Stimulated activated CD8-positive, alpha-beta memory T cell treated with anti-CD3 and anti-CD28 coated beads, Interleukin-15, amount 100 ng/mL, for 48 hours (primary cell): ENCODE data around the gene TK1.
A peak's percentile ranks its signal among the peaks of the same experiment; 100 is the strongest.

Experiments used
- DNase-seq, 2 donors: peaks; one replicate each; pipeline ENCODE4 v3.0.0-alpha.2; 2020; ENCODE audit warnings: low read depth in 2 of 2

Gene TK1

GRCh38 chr17:78133971-78134898 lies 52.6 kb downstream of the TK1 start:
- DNase-seq = peak; percentile 53 to 56

DNA sequence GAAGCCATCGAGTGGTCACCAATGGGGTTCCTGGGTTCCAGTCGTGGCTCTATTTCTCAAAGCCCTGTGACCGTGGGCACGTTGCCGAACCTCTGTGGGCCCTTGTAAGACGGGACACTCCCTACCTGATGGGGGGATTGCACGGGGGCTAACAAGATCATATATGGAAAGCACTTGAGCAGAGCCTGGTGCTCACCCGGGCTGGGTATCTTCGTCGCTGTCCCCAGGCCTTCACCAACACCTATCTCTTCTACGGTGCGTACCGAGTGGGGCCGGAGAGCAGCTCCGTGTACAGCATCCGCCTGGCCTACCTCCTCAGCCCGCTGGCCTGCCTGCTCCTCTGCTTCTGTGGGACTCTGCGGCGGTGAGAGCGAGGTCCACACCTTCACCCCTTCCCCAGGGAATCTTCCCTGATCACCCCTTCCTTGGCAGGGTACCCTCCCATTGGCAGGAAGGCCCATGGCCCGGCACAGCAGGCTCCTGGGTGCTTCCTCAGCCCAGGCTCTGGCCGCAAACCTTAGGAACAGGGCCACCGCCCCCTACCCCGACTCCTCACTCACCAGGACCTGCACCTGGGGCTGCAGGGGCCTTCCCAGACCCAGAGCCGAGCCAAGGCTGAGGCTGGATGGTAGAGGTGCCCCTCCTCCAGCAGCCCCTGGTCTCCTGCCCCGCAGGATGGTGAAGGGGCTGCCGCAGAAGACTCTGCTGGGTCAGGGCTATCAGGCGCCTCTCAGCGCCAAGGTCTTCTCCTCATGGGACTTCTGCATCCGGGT lies 53.5 kb downstream of the TK1 start:
- no peak for DNase-seq

DNA sequence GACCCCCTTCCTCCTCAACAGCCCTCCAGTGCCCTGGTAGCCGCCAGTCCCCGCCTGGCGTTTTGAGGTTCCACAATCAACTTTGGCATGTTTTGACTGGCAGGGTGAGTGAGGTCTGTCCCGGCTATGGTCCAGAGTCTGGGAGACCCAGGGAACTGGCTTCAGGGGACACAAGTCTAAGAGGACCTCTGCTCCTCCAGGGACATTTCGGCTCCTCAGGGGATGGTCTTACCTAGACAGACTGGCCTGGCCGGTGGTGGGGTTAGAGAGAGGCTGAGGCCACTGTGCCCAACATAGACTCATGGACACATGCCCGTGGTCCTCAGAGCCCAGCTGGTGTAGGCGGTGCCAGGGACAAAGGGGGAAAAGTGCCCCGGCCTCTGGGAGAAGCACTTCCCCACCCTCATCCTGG lies 54.1 kb downstream of the TK1 start:
- DNase-seq = no peak

DNA sequence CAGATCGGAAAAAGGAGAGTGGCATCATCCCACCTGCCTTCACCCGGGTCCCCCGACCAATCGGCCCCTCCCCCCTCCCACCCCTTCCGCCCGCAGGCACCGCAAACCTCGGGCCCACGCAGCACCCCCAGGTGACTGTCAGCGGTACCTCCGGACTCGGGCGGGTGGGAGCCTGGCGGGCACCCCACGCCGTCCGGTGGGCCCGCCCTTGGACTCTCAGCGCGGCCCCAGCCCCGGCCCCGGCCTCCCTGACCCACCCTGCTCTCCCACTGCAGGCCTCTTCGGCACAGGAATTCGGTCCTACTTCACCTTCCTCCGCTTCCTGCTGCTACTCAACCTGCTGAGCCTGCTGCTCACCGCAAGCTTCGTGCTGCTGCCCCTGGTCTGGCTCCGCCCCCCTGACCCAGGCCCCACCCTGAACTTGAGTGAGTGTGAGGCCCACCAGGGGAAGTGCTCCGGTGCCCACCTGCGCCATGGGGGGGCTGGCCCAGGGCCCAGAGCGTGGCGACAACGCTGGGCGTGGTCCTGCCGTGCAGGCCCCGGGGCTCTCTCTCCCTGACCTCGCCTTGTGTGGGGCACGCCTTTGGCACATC lies 54.7 kb downstream of the TK1 start:
- DNase-seq = peak; percentile 69 to 71

DNA sequence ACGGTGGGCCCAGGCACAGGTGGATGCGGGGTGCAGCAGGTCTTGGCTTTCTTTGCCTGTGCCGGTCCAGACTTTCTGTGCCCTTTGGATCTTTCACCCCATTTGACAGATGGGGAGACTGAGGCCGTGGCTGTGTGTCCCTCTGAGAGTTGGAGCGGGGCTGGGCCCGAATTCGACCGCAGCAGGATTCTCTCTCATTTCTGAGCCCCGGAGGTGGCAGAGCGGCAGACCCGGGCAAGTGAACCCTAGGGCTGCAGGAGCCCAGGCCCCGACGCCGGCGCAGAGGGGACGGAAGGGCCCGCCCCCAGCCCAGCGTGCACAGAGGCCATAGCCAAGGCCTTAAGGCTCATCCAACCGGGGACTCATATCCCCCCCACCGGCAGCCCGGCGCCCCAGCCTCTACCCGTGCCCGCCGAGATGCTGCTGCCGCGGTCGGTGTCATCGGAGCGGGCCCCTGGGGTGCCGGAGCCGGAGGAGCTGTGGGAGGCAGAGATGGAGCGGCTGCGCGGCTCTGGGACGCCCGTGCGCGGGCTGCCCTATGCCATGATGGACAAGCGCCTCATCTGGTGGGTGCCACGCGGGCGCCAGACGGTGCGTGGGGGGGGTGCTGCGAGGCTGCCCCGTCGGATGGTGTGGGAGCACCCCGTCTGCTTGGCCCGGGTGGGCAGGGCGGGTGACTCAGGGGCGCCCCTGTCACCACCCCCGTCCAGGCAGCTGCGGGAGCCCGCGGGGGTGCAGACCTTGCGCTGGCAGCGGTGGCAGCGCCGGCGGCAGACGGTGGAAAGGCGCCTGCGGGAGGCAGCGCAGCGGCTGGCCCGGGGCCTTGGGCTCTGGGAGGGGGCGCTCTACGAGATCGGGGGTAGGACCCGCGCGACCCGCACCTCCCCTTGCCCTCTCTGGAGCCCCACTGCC lies 55.4 kb downstream of the TK1 start:
- DNase-seq = peak; percentile 48 to 54

DNA sequence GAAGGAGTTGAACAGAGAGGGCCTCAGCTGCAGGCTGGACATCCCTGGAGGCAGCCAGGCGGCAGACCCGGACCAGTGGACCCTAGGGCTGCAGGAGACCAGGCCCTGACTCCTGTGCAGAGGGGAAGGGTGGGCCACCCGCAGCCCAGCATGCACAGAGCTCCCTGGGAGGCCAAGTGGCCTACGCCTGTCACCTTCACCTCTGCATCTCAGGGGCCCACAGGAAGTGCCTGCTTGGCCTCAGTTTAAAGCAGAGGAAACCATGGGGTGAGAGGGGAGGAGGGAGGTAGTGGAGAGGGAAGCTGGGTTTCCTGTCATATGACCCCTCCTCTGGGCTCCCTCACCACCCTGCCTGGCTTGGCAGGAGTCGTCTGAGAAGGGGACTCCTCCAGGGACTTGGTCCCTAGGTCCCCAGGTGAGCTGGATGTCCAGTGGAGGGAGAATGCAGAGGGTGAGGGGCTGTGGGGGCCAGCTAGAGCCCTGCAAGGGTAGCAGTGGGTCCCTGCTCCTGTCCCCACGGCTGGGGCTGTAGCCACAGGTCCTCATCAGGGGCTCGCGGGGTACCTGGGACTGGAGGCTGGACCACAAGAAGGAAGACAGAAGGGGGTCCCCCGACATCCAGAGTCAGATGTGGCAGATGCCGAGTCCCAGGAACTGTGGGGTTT lies 56.3 kb downstream of the TK1 start, which contains the start of gene TMC8:
Gene TMC8 (plus strand): TSS at position 335 of the 665 bp plus-strand sequence. CDS start 818 bp downstream, outside the sequence.
- peak; percentile 62 to 73 for DNase-seq

DNA sequence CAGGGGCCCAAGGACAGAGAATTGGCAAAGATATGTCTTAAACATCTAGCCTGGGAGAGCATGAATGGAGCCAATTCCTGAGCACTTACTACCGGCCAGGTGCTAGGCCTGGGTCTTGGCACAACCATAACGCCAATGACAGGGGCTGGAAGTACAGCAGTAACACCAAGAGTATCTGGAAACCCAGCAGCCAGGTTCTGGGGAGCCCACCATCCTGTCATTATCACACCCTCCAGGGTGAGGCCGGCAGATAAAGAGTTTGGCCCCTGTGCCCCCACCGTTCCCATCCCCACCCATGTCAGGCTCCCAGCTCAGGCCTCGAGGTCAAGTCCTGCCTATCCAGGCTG lies 56.8 kb downstream of the TK1 start:
- no peak for DNase-seq

DNA sequence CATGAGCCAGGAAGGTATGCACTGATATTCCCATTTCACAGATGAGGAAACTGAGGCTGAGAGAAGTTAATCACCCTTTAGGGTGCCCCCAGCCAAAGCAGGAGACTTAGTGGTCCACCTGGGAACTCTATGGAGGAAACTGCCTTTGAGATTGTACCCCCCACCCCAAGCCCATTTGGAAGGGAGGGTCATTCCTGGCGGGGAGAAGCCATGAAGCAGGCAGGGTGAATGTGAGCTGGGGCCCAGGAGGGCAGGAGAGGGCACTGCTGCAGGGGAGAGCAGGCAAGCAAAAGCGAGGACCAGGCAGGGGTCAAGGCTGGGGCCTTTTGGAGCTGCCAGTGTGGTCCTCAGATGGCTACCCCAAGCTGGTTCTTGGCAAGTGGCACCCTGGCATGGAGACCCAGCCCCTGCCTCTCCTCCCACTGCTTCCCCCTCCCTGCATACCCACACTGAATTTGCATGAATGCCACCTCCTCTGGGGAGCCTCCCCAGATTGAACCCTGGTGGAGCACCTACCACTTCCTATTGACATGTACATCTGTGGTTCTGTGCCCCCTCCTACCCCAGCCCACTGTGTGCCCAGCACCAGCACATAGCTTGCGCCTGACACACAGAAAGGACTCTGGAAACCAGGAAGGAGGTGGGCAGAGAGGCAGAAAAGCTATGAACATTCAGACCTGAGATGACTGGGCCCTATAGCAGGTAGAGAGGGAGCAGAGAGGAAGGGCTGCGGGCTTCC lies 57.3 kb downstream of the TK1 start:
- no peak for DNase-seq

DNA sequence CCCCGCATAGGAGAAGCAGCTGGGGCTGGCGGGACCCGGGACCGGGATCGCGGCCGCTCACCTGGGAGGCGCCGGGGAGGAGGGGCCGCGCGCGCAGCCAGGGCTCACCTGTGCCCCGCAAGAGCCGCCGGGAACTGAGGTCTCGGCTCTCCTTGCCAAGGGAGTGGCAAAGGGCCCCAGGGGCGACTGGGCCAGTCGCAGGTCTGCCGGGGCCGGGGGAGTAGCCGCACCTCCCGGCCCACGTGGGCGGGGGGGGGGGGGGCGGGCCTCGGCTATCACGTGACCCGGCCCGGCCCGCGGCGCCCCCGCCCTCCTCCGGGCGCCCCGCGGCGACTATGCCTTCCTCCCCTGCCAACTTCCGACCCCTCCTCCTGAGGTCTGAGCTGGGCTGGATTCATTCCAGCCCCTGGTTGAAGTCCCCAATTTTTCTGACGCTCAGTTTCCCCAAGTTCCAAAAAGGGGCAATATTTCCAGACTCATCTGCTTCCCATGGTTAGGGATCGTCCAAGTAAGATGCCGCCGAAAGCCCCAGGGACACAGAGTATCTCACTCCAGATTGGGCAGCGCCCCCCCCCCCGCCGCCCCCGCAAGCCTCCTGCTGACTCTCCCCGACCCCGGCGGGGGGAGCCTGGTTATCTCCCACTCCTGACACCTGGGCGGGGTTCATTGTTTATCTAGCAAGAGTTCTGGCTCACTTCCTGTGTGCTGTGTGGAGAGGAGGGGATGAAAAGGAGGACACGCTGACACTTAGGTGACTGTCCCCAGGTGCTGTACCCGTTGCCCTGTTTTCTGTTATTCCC lies 58.1 kb downstream of the TK1 start, which contains the start of gene TMC6:
Gene TMC6 (minus strand): TSS at position 205 of the 800 bp plus-strand sequence. CDS start 1,923 bp downstream, outside the sequence.
- DNase-seq = peak in 1 of 2 donors; percentile 50

- DNase-seq = no peak
Measured at GRCh38 chr17:78127888-78128550, 58.8 kb downstream of the TK1 start.

GRCh38 chr17:78127239-78127887 lies 59.5 kb downstream of the TK1 start:
- peak; percentile 52 to 67 for DNase-seq

DNA sequence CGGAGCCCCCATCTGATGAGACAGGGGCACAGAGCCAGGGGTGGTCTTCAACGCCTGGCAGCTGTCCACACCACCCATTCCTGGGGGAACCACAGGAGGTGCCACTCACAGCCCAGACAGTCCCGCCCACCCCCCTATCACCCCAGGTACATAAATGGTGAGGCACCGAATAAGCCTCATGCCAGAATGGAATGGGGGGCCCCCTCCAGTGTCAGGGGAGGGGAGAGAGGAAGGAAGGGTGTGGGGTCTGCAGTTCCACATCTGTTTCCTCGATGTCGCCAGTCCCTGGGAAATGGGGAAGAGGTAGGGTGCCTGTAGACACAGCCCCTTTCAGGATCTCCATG lies 60.0 kb downstream of the TK1 start:
- no peak for DNase-seq

DNA sequence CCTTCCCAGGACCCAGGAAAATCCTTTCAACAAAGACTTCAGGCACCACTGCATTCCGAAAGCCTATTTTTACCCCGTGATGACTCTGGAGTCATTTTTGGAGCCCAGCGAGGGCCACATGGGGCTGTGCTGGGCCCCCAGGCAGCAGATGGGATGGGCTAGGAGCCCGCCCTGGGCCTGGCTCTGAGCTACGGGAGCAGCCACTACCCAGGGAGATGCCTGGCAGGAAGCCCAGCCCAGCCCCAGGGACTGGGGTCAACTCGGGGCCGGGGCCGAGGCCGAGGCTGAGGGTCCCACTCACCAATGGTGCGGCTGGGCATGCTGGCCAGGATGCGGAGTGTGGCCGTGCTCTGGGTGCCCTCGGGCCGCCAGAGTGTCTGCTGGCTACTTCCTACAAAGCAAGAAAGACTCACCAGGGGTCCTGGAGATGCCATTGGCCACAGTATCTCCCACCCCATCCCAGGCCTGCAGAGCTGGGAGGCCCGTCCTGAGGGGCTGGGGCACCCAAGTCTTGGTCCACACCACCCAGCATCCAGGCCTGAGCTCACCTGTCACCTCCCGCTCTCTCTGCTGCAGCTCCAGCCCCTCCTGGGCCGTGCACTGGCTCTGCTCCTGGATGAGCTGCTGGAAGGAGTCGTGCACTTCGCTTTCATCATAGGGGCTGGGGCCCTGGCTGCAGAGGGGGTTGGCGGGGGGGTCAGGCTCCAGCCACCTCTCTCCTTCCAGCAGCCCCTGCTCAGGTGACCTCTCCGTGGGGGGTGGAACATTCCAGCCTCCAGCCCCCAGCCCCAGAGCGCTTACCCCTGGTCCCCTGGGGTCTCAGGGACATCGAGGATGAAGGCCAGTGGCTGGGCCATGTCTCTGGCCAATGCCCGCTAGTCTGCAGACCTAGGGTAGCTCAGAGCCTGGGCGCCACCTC lies 60.6 kb downstream of the TK1 start:
- no peak for DNase-seq

DNA sequence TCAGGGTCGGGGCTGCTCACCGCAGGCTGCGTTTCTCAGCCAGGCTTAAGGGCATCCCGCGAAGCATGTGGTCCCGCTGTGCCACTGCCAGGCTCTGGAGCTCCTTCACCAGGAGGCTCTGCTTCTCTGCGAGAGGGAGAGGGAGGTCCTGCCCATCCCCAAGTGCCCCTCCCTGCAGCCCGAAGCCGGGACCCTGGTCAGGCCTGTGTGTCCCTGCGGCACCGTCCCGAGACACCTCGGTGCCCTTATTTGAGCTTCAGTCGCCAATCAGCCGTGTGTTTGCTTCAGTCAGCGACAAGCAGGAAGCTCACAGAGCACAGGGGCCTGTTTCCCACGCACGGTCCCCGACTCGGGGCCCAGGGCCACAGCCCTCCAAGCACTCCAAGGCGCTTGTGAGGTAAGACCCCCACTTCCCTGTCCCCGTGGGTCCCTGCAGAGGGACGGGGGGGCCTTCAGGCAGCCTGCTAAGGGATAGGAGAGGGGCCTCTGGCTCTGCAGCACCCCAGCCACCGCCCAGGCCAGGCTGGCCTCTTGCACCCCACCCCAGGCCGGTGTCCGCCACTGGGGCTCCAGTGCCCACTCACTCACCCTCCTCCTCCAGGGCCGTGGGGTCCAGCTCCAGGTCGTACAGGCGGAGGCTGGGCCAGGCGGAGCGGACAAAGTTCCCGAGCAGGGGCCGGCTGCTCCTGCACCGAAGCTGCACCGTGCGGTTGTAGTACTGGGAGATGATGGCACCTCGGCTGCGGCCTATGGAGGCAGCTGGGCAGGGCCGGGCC lies 61.5 kb downstream of the TK1 start:
- no peak for DNase-seq

- DNase-seq = no peak
Measured at GRCh38 chr17:78124836-78125137, 62.1 kb downstream of the TK1 start.
